RPMI7951 (cell line): ENCODE results near the gene CCDC28A. TPM values are rescaled to one million over a fixed set of nuclear protein-coding genes. Genes with fewer than 3 reads are reported as not detected.

Experiments
- DNase-seq: peaks from one replicate; pipeline ENCODE4 v3.0.0-alpha.2; 2012; ENCODE audit warnings: low read depth
- total RNA-seq: library from RNA; depleted of rRNA; stranded (reverse); fragments of >200 nt; shearing (Covaris generic); gene quantifications from 2 replicates; pipeline ENCODE4 v1.2.3, GENCODE V29; 2014; rRNA removed

CCDC28A gene
- total RNA-seq, 1 experiment from 2014 or later, result 25.7 TPM

- DNase-seq, result no peak
Observed at GRCh38 chr6:138833816-138834539, 60.4 kb downstream of the CCDC28A start.

GRCh38 chr6:138837246-138837645 is 63.7 kb downstream of the CCDC28A start:
- DNase-seq, result no peak

Other genes with a start within 250 kb of the CCDC28A start
- gene ECT2L, start 22.3 kb downstream of the CCDC28A start, total RNA-seq, result not detected in 2 replicates
- gene REPS1, start 214.5 kb downstream of the CCDC28A start, total RNA-seq, result 18.1 and 27.0 TPM in 2 replicates